ENCODE results near the gene NT5DC3. TPM values are rescaled to one million over a fixed set of nuclear protein-coding genes. Genes with fewer than 3 reads are reported as not detected.

The NT5DC3 gene
- total and polyA plus RNA-seq, 2 of the 13 experiments (the other 11 are each of a cell fraction or from before 2014, with no cell fraction given) = 3.2 to 6.6 TPM

- Histone ChIP-seq H4K20me1 (ENCODE audit: insufficient read depth, low read length) (no peaks in the 10 kb centered on the region), H3K79me2 (ENCODE audit: insufficient read depth, low read length) (no peaks in the 10 kb centered on the region), H3K4me2 (ENCODE audit: low read depth, low read length) (no peak overlapping the region), H3K4me3 (replicated peaks in 1 of 3; ENCODE audit: insufficient read depth in 1 of 3, low read depth in 2 of 3, low read length in 3 of 3) (no peak overlapping the region), H3K27me3 (ENCODE audit: control insufficient read depth in 1 of 2, insufficient read depth in 2 of 2, low read length in 2 of 2) (no peaks in the 10 kb centered on the region), H3K36me3 (replicated peaks in 1 of 2; ENCODE audit: control insufficient read depth in 1 of 2, insufficient read depth in 2 of 2, low read length in 2 of 2) (no peaks in the 10 kb centered on the region), H3K9me3 (ENCODE audit: low read length) (no peaks in the 10 kb centered on the region), H3K27ac (ENCODE audit: extremely low read length, insufficient read depth, low read length) (no peak overlapping the region), H2AFZ (ENCODE audit: low read length) (no peak overlapping the region), H3K9ac (ENCODE audit: insufficient read depth, low read depth, low read length) (no peak overlapping the region), H3K4me1 (ENCODE audit: insufficient read depth, low read length) (no peaks in the 10 kb centered on the region)
- in situ Hi-C loops (cut with HindIII; ENCODE audit: extremely low pct_ligation_motif_present, low pct_unique_long_range_greater_than_20kb) (no loop called here), intact Hi-C loops (cut with micrococcal nuclease; ENCODE audit: unreplicated experiment) (no loop called here)
- WGBS (ENCODE audit: low lambda C conversion rate) = 0% methylated on average over 1 of the region's 3 CpGs
- POLR2A ChIA-PET = no interaction called here
- DNase-seq (ENCODE audit: low spot score) (no peak), ATAC-seq (no peak), FAIRE-seq (no peak)
- BruUV-seq (replicated peaks) = no TSS peak
- no peak for TF ChIP-seq ZBTB7A (CRISPR knock-in tag; IDR thresholded peaks at IDR 0.05)
- no peak for TF ChIP-seq SPEN (CRISPR knock-in tag; IDR thresholded peaks at IDR 0.05; ENCODE audit: low read depth)
- TF ChIP-seq CERS6 (CRISPR knock-in tag; IDR thresholded peaks at IDR 0.05) = no peak
- TF ChIP-seq ARHGAP35 (CRISPR knock-in tag; IDR thresholded peaks at IDR 0.05; ENCODE audit: borderline replicate concordance) = no peak
- no peak for TF ChIP-seq ADNP (CRISPR knock-in tag; IDR thresholded peaks at IDR 0.05)
- TF ChIP-seq ZNF546 (CRISPR knock-in tag; conservative IDR thresholded peaks at IDR 0.05) = no peak
- TF ChIP-seq ATF7-NPFF (CRISPR knock-in tag; IDR thresholded peaks at IDR 0.05; ENCODE audit: low read depth) = no peak
- TF ChIP-seq ZNF549 (CRISPR knock-in tag; IDR thresholded peaks at IDR 0.05) = no peak
- no peak for TF ChIP-seq ZNF775 (CRISPR knock-in tag; IDR thresholded peaks at IDR 0.05; ENCODE audit: borderline replicate concordance)
- TF ChIP-seq ZNF737 (CRISPR knock-in tag; IDR thresholded peaks at IDR 0.05; ENCODE audit: borderline replicate concordance) = no peak
- no peak for TF ChIP-seq ZNF143 (CRISPR knock-in tag; IDR thresholded peaks at IDR 0.05)
- no peak for TF ChIP-seq ZNF556 (CRISPR knock-in tag; IDR thresholded peaks at IDR 0.05; ENCODE audit: borderline replicate concordance)
- CTCF ChIA-PET (ENCODE audit: low intra/inter-chr PET ratio, low total read pairs) = no interaction called here
Observed at GRCh38 chr12:103755425-103755824, 85.6 kb downstream of the NT5DC3 start.

Measured in HepG2 (cell line).